Spleen (tissue), 7 donors: ENCODE results near the gene NFIC.

Experiments
- CTCF ChIP-seq, 11 experiments: fragments of 200-600 bp in 7 of 11; fragments of 450-650 bp in 4 of 11; sonication (generic) in 4 of 11; IDR thresholded peaks in 8 of 11; conservative IDR thresholded peaks in 3 of 11; 1 replicate in 7 of 11; 2 replicates in 4 of 11; pipeline versions ENCODE4 v1.4.0 to v1.8.0; 2016 to 2021; ENCODE audit warnings: antibody characterized with exemption in 11 of 11, inconsistent platforms in 4 of 11, mild to moderate bottlenecking in 1 of 11
- POLR2A ChIP-seq, 3 donors: fragments of 450-650 bp; IDR thresholded peaks; one replicate each; pipeline ENCODE4 v1.5.1; 2017; ENCODE audit warnings: antibody characterized with exemption in 3 of 3, mild to moderate bottlenecking in 1 of 3
- POLR2AphosphoS5 ChIP-seq, 3 donors: sonication (generic); formaldehyde crosslinking; IDR thresholded peaks; one replicate each; pipeline ENCODE4 v1.5.1; 2017; ENCODE audit warnings: antibody characterized with exemption in 3 of 3
- donor health status: DM: no; HTN: no; CAD: no; lungs with moderate emphysema.
- donor health status: DM: no; HTN: no; CAD: no.
- donor health status: DM: no; HTN: no; CAD: no.

DNA sequence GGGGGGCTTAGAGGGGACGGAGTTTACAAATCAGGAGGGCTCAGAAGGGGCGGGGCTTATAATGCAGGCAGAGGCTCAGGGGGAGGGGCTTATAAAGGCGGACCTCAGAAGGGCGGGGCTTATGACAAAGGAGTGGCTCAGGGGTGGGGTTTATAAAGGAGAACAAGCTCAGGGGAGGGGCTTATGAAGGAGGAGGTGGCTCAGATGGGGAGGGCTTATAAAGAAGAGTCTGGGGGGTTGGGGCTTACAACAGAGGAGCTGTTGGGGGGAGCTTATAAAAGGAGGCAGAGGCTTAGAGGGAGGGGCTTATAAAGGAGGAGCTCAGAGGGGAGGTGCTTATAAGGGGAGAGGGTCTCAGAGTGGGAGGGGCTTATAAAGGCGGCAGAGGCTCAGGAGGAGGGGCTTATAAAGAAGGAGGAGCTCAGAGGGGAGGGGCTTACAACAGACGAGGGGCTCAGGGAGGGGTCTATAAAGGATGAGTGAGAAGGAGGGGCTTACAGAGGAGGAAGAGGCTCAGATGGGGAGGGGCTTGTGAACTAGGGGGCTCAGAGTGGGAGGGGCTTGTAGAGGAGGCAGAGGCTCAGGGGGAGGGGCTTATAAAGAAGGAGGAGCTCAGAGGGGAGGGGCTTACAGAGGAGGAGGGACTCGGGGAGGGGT lies 112.9 kb downstream of the NFIC start:
- TF ChIP-seq CTCF (IDR thresholded peaks at IDR 0.05 in 8 of 11, conservative IDR thresholded peaks at IDR 0.05 in 3 of 11) = no peak
- no peak for TF ChIP-seq POLR2AphosphoS5 (IDR thresholded peaks at IDR 0.05)
- no peak for TF ChIP-seq POLR2A (IDR thresholded peaks at IDR 0.05)
